Measurements from ENCODE around the gene NLRP5. TPM values are rescaled to one million over a fixed set of nuclear protein-coding genes. Genes with fewer than 3 reads are reported as not detected.

Gene NLRP5
- total RNA-seq, 1 donor from 2014 or later: not detected

DNA sequence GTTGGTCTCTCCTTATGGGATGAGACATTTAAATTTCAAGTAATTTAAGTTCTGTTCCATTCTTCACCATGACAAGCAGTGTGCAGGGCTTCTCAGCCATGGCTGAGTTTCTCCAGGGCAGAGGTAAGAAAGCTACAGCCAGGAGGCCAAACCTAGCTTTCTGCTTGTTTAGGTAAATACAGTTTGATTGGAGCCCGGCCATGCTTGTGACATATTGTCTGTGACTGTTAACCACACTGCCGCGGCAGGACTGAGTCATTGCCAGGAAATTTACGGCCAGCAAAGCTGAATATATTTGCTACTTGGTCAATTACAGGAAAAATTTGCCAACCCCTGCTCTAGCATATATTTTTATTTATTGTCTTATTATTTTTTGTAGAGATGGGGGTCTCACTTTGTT is 28.2 kb upstream of the NLRP5 start:
- Histone ChIP-seq H3K27ac (no peak overlapping the region), H3K27me3 (no peaks in the 10 kb centered on the region), H3K4me3 (no peak overlapping the region), H3K4me1 (no peaks in the 10 kb centered on the region), H3K36me3 (no peaks in the 10 kb centered on the region), H3K9me3 (no peaks in the 10 kb centered on the region)
- intact Hi-C loops (cut with DNase I): no loop called here
- no peak for DNase-seq (ENCODE audit: extremely low spot score in 2 of 2)
- TF ChIP-seq POLR2A (IDR thresholded peaks at IDR 0.05) (no peak), POLR2AphosphoS5 (IDR thresholded peaks at IDR 0.05; ENCODE audit: insufficient read depth in 1 of 2, low read depth in 1 of 2) (no peak)
- TF ChIP-seq, protein P1, sequence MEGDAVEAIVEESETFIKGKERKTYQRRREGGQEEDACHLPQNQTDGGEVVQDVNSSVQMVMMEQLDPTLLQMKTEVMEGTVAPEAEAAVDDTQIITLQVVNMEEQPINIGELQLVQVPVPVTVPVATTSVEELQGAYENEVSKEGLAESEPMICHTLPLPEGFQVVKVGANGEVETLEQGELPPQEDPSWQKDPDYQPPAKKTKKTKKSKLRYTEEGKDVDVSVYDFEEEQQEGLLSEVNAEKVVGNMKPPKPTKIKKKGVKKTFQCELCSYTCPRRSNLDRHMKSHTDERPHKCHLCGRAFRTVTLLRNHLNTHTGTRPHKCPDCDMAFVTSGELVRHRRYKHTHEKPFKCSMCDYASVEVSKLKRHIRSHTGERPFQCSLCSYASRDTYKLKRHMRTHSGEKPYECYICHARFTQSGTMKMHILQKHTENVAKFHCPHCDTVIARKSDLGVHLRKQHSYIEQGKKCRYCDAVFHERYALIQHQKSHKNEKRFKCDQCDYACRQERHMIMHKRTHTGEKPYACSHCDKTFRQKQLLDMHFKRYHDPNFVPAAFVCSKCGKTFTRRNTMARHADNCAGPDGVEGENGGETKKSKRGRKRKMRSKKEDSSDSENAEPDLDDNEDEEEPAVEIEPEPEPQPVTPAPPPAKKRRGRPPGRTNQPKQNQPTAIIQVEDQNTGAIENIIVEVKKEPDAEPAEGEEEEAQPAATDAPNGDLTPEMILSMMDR (IDR thresholded peaks at IDR 0.05): no peak

DNA sequence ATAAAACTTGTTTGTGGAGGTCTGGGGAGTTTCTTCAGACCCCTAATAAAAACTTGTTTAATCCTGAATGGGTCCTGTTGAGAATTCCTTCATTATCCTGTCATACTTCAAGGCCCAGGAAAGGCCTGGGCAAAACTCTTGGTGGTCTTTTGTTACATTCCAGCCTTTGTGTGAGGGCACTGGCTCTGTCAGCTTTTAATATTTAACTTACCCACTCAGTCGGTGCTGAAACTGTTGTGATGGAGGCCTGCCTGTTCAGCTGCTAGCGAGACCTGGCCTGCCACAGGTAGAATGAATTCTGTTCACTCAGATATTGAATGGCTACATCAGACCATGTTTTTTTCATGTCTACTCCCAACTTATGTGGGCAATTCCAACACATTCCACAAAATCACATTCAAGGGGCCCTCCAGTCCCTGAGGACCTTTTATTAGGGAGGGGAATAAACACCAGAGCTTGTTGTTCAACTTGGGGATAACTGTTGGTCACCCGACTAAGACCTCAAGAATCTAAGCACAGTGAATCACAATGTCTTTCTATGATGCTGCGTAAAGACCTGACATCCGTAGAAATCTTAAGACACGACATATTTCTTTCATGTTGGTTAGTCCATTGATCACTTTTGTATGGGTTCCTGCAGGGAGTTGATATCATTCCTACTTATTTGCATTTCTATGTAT is 26.4 kb upstream of the NLRP5 start:
- no peaks in the 10 kb centered on the region for H3K36me3 ChIP-seq
- H3K27ac ChIP-seq: no peak overlapping the region
- TF ChIP-seq POLR2AphosphoS5 (IDR thresholded peaks at IDR 0.05; ENCODE audit: insufficient read depth in 1 of 2, low read depth in 1 of 2) (no peak), POLR2A (IDR thresholded peaks at IDR 0.05) (no peak)
- TF ChIP-seq, protein P1 (IDR thresholded peaks at IDR 0.05): no peak
- no peak for DNase-seq (ENCODE audit: extremely low spot score in 2 of 2)
- intact Hi-C loops (cut with DNase I): no loop called here
- H3K9me3 ChIP-seq: no peaks in the 10 kb centered on the region
- no peaks in the 10 kb centered on the region for H3K4me1 ChIP-seq
- no peak overlapping the region for H3K4me3 ChIP-seq
- no peaks in the 10 kb centered on the region for H3K27me3 ChIP-seq

DNA sequence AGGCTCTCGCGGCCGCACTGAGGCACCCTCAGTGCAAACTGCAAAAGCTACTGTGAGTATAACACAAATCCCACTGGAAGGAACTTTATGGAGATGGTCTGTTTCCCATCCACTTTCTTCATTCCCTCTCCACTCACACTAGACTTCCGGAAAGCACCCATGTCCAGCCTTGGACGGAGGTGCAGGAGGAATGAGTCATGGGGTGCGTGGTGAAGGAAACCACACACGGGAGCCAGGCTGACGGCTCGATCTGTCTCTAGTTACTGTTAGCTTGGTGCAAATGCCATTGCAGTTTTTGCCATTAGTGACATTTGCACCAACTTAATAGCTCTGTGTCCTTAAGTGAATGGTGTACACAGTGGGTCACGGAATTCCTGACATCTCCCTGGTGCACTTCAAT is 24.4 kb upstream of the NLRP5 start:
- H3K4me1 ChIP-seq: no peaks in the 10 kb centered on the region
- H3K4me3 ChIP-seq: no peak overlapping the region
- no peak for TF ChIP-seq POLR2AphosphoS5 (IDR thresholded peaks at IDR 0.05; ENCODE audit: insufficient read depth in 1 of 2, low read depth in 1 of 2)
- no peak for TF ChIP-seq POLR2A (IDR thresholded peaks at IDR 0.05)
- TF ChIP-seq, protein P1 (IDR thresholded peaks at IDR 0.05): no peak
- no peaks in the 10 kb centered on the region for H3K36me3 ChIP-seq
- intact Hi-C loops (cut with DNase I): no loop called here
- no peaks in the 10 kb centered on the region for H3K27me3 ChIP-seq
- H3K27ac ChIP-seq: no peak overlapping the region
- DNase-seq (ENCODE audit: extremely low spot score in 2 of 2): no peak
- H3K9me3 ChIP-seq: no peaks in the 10 kb centered on the region

DNA sequence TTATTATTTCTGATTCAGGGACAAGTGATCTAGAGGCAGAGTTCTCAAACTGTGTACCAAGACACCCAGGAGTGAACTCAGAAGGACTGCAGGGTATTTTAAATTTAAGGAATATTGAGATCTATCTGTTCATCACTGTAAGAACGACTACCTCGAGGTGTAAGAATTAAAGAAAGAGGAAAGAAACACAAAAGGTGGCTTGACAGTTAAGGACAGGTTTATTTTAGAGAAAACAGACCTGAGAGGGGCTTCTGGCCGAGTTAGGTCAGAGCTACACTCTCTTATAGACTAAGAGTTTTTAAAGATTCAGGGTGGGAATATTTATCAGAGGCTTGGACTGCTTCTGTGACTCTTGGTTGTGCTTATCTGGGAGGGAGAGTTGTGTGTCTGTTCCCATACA is 12.6 kb upstream of the NLRP5 start:
- intact Hi-C loops (cut with DNase I): no loop called here
- H3K27me3 ChIP-seq: no peaks in the 10 kb centered on the region
- H3K36me3 ChIP-seq: no peaks in the 10 kb centered on the region
- DNase-seq (ENCODE audit: extremely low spot score in 2 of 2): no peak
- no peak overlapping the region for H3K4me3 ChIP-seq
- TF ChIP-seq, protein P1 (IDR thresholded peaks at IDR 0.05): no peak
- TF ChIP-seq POLR2AphosphoS5 (IDR thresholded peaks at IDR 0.05; ENCODE audit: insufficient read depth in 1 of 2, low read depth in 1 of 2) (no peak), POLR2A (IDR thresholded peaks at IDR 0.05) (no peak)
- no peak overlapping the region for H3K27ac ChIP-seq
- no peaks in the 10 kb centered on the region for H3K4me1 ChIP-seq
- no peaks in the 10 kb centered on the region for H3K9me3 ChIP-seq

DNA sequence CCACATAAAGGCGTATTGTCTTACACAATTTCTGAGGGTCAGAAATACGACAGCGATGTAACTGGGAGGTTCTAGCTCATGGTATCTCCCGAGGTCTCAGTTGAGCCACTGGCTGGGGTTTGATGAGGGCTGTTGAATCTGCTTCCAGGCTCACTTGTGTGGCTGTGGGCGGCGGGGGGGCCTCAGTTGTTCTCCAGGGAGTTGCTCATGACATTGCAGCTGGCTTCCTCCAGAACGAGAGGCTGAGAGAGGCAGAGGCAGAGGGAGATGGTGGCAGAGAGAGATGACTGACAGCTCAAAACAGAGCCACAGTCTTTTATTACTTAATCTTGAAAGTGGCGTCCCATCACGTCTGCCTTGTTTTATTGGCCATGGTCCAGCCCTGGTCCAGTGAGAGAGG is 6.2 kb upstream of the NLRP5 start:
- H3K27me3 ChIP-seq: no peaks in the 10 kb centered on the region
- H3K4me1 ChIP-seq: no peaks in the 10 kb centered on the region
- TF ChIP-seq, protein P1 (IDR thresholded peaks at IDR 0.05): no peak
- no peak for TF ChIP-seq POLR2A (IDR thresholded peaks at IDR 0.05)
- no peak for TF ChIP-seq POLR2AphosphoS5 (IDR thresholded peaks at IDR 0.05; ENCODE audit: insufficient read depth in 1 of 2, low read depth in 1 of 2)
- no peak overlapping the region for H3K27ac ChIP-seq
- intact Hi-C loops (cut with DNase I): no loop called here
- no peaks in the 10 kb centered on the region for H3K9me3 ChIP-seq
- no peak for DNase-seq (ENCODE audit: extremely low spot score in 2 of 2)
- no peak overlapping the region for H3K4me3 ChIP-seq
- H3K36me3 ChIP-seq: no peaks in the 10 kb centered on the region

Data from vagina (tissue), 2 donors.